ENCODE results near the gene TRH.

DNA sequence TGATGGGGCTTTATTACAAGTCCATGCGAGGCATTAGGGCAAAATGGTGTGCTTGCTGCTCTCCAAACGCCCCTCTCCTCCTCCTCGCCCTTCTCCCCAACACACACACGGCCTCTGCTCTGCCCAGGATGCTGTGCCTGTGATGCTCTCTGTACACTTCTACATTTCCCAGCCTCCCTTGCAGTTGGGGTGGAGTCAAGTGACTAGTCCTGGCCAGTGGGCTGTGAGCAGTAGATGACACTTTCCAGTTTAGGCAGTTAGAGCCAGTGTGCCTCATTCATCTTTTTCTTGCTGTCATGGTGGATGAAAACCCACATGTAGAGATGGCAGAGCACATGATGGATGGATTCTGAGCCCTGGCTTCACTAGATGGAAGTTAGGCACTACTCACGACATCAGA lies 5.4 kb downstream of the TRH start:
- no peak for TF ChIP-seq POLR2AphosphoS5 (IDR thresholded peaks at IDR 0.05; ENCODE audit: insufficient read depth in 1 of 2, low read depth in 1 of 2)
- TF ChIP-seq, protein P1, sequence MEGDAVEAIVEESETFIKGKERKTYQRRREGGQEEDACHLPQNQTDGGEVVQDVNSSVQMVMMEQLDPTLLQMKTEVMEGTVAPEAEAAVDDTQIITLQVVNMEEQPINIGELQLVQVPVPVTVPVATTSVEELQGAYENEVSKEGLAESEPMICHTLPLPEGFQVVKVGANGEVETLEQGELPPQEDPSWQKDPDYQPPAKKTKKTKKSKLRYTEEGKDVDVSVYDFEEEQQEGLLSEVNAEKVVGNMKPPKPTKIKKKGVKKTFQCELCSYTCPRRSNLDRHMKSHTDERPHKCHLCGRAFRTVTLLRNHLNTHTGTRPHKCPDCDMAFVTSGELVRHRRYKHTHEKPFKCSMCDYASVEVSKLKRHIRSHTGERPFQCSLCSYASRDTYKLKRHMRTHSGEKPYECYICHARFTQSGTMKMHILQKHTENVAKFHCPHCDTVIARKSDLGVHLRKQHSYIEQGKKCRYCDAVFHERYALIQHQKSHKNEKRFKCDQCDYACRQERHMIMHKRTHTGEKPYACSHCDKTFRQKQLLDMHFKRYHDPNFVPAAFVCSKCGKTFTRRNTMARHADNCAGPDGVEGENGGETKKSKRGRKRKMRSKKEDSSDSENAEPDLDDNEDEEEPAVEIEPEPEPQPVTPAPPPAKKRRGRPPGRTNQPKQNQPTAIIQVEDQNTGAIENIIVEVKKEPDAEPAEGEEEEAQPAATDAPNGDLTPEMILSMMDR (IDR thresholded peaks at IDR 0.05), result no peak
- no peak for TF ChIP-seq POLR2A (IDR thresholded peaks at IDR 0.05)
